Uterus (tissue), 2 donors: ENCODE measurements around the gene PSMB7.

Source experiments
- POLR2A ChIP-seq, 2 donors: fragments of 450-650 bp; IDR thresholded peaks; one replicate each; pipeline ENCODE4 v1.6.1; 2016; ENCODE audit warnings: antibody characterized with exemption in 2 of 2, mild to moderate bottlenecking in 1 of 2, moderate library complexity in 1 of 2
- TF ChIP-seq, protein P1 (sequence below), 4 experiments: fragments of 200-600 bp in 2 of 4; fragments of 450-650 bp in 2 of 4; sonication (generic) in 2 of 4; IDR thresholded peaks; one replicate each; pipeline ENCODE4 v1.5.1; 2016 to 2019; ENCODE audit warnings: antibody characterized with exemption in 4 of 4, mild to moderate bottlenecking in 2 of 4, moderate library complexity in 1 of 4

GRCh38 chr9:124348831-124349230, 66.4 kb downstream of the PSMB7 start:
- TF ChIP-seq, protein P1, sequence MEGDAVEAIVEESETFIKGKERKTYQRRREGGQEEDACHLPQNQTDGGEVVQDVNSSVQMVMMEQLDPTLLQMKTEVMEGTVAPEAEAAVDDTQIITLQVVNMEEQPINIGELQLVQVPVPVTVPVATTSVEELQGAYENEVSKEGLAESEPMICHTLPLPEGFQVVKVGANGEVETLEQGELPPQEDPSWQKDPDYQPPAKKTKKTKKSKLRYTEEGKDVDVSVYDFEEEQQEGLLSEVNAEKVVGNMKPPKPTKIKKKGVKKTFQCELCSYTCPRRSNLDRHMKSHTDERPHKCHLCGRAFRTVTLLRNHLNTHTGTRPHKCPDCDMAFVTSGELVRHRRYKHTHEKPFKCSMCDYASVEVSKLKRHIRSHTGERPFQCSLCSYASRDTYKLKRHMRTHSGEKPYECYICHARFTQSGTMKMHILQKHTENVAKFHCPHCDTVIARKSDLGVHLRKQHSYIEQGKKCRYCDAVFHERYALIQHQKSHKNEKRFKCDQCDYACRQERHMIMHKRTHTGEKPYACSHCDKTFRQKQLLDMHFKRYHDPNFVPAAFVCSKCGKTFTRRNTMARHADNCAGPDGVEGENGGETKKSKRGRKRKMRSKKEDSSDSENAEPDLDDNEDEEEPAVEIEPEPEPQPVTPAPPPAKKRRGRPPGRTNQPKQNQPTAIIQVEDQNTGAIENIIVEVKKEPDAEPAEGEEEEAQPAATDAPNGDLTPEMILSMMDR (IDR thresholded peaks at IDR 0.05), result no peak
- TF ChIP-seq POLR2A (IDR thresholded peaks at IDR 0.05), result no peak
